Measurements from ENCODE around the gene CDH5.

Gene CDH5

GRCh38 chr16:66373667-66374066, 7.2 kb downstream of the CDH5 start:
- DNase-seq (ENCODE audit: low read depth): no peak

GRCh38 chr16:66374176-66374575, 7.7 kb downstream of the CDH5 start:
- DNase-seq (ENCODE audit: low read depth): no peak

GRCh38 chr16:66375451-66375850, 9.0 kb downstream of the CDH5 start:
- no peak for DNase-seq (ENCODE audit: low read depth)

- DNase-seq (ENCODE audit: low read depth): no peak
Measured at GRCh38 chr16:66376114-66376513, 9.6 kb downstream of the CDH5 start.

- no peak for DNase-seq (ENCODE audit: low read depth)
Measured at GRCh38 chr16:66376577-66377305, 10.2 kb downstream of the CDH5 start.

- DNase-seq (ENCODE audit: low read depth): no peak
Measured at GRCh38 chr16:66377324-66377723, 10.8 kb downstream of the CDH5 start.

- no peak for DNase-seq (ENCODE audit: low read depth)
Measured at GRCh38 chr16:66378741-66379570, 12.5 kb downstream of the CDH5 start.

- no peak for DNase-seq (ENCODE audit: low read depth)
Measured at GRCh38 chr16:66379571-66379941, 13.1 kb downstream of the CDH5 start.

GRCh38 chr16:66380421-66380820, 13.9 kb downstream of the CDH5 start:
- DNase-seq (ENCODE audit: low read depth): no peak

- no peak for DNase-seq (ENCODE audit: low read depth)
Measured at GRCh38 chr16:66381585-66382170, 15.2 kb downstream of the CDH5 start.

- DNase-seq (ENCODE audit: low read depth): no peak
Measured at GRCh38 chr16:66382171-66382965, 15.9 kb downstream of the CDH5 start.

- DNase-seq (ENCODE audit: low read depth): no peak
Measured at GRCh38 chr16:66382966-66383299, 16.4 kb downstream of the CDH5 start.

GRCh38 chr16:66383551-66383950, 17.1 kb downstream of the CDH5 start:
- no peak for DNase-seq (ENCODE audit: low read depth)

- DNase-seq (ENCODE audit: low read depth): no peak
Measured at GRCh38 chr16:66385415-66385814, 18.9 kb downstream of the CDH5 start.

GRCh38 chr16:66386629-66387622, 20.4 kb downstream of the CDH5 start:
- DNase-seq (ENCODE audit: low read depth): no peak

- DNase-seq (ENCODE audit: low read depth): no peak
Measured at GRCh38 chr16:66387817-66388332, 21.4 kb downstream of the CDH5 start.

GRCh38 chr16:66388350-66389139, 22.1 kb downstream of the CDH5 start:
- no peak for DNase-seq (ENCODE audit: low read depth)

- no peak for DNase-seq (ENCODE audit: low read depth)
Measured at GRCh38 chr16:66389256-66390176, 23.0 kb downstream of the CDH5 start.
